Activated naive CD8-positive, alpha-beta T cell treated with anti-CD3 and anti-CD28 coated beads for 36 hours (primary cell): ENCODE measurements around the gene VWA5B2. TPM values are rescaled to one million over a fixed set of nuclear protein-coding genes. Genes with fewer than 3 reads are reported as not detected.

ENCODE experiments used
- DNase-seq: peaks from one replicate; pipeline ENCODE4 v3.0.0; 2021
- H3K27ac Mint-ChIP-seq: one replicate; pipeline ENCODE4 v1.8.0; 2022; ENCODE audit warnings: mild to moderate bottlenecking, moderate library complexity, mixed read lengths
- H3K27me3 Mint-ChIP-seq: one replicate; pipeline ENCODE4 v1.8.0; 2022; ENCODE audit warnings: mild to moderate bottlenecking, mixed read lengths
- H3K36me3 Mint-ChIP-seq: one replicate; pipeline ENCODE4 v1.8.0; 2021; ENCODE audit warnings: mild to moderate bottlenecking, mixed read lengths
- H3K4me1 Mint-ChIP-seq: one replicate; pipeline ENCODE4 v1.8.0; 2021; ENCODE audit warnings: mixed read lengths
- H3K4me3 Mint-ChIP-seq: one replicate; pipeline ENCODE4 v1.8.0; 2022; ENCODE audit warnings: mild to moderate bottlenecking, moderate library complexity, mixed read lengths
- H3K9me3 Mint-ChIP-seq: one replicate; pipeline ENCODE4 v1.8.0; 2022; ENCODE audit warnings: mixed read lengths
- total RNA-seq, 2 experiments: library from RNA; stranded (reverse); gene quantifications; one replicate each; pipeline ENCODE4 v1.2.3, GENCODE V29; 2021

VWA5B2 gene
- total RNA-seq, 2 experiments from 2014 or later = not detected

- Mint-ChIP-seq H3K36me3 (no peaks in the 10 kb centered on the region), H3K4me1 (no peaks in the 10 kb centered on the region)
Observed at GRCh38 chr3:184200825-184201224, 28.6 kb upstream of the VWA5B2 start.

DNA sequence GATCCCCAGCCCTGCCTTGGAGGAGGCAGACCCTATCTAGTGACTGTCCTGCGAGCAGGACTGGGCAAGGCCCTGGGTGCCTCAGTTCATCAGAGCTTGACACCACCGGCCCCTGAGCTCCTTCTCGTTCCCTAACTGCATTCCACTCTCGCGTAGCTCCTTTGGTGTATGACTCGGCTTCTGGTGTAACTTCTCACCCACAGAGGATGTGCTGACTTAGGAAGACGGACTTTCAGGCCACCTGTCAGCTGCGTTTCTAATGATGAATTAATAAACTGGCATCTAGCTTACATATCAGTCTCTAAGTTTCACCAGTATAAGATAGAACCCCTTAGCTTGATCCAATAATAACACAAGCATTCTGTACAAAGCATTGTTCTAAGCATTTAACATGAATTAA lies 25.9 kb upstream of the VWA5B2 start:
- no peak overlapping the region for H3K27ac Mint-ChIP-seq
- no peaks in the 10 kb centered on the region for H3K9me3 Mint-ChIP-seq
- H3K4me1 Mint-ChIP-seq = no peaks in the 10 kb centered on the region
- peaks cover 12% of the 10 kb centered on the region for H3K27me3 Mint-ChIP-seq
- H3K4me3 Mint-ChIP-seq = no peak overlapping the region
- DNase-seq = no peak
- no peaks in the 10 kb centered on the region for H3K36me3 Mint-ChIP-seq

More at GRCh38 chr3:184200825-184201224, 28.6 kb upstream of the VWA5B2 start:
- H3K27me3 Mint-ChIP-seq = no peaks in the 10 kb centered on the region
- no peaks in the 10 kb centered on the region for H3K9me3 Mint-ChIP-seq
- no peak overlapping the region for H3K27ac Mint-ChIP-seq
- DNase-seq = no peak
- H3K4me3 Mint-ChIP-seq = no peak overlapping the region

- H3K36me3 Mint-ChIP-seq = no peaks in the 10 kb centered on the region
- peaks cover 12% of the 10 kb centered on the region for H3K27me3 Mint-ChIP-seq
- H3K27ac Mint-ChIP-seq = no peak overlapping the region
- no peak for DNase-seq
- no peaks in the 10 kb centered on the region for H3K9me3 Mint-ChIP-seq
- H3K4me1 Mint-ChIP-seq = no peaks in the 10 kb centered on the region
- H3K4me3 Mint-ChIP-seq = no peak overlapping the region
Observed at GRCh38 chr3:184209146-184209923, 20.1 kb upstream of the VWA5B2 start.

- Mint-ChIP-seq H3K9me3 (no peaks in the 10 kb centered on the region), H3K36me3 (no peaks in the 10 kb centered on the region), H3K4me3 (no peak overlapping the region), H3K27ac (no peak overlapping the region), H3K27me3 (peaks cover 12% of the 10 kb centered on the region), H3K4me1 (no peaks in the 10 kb centered on the region)
- DNase-seq = no peak
Observed at GRCh38 chr3:184211297-184211696, 18.1 kb upstream of the VWA5B2 start.

DNA sequence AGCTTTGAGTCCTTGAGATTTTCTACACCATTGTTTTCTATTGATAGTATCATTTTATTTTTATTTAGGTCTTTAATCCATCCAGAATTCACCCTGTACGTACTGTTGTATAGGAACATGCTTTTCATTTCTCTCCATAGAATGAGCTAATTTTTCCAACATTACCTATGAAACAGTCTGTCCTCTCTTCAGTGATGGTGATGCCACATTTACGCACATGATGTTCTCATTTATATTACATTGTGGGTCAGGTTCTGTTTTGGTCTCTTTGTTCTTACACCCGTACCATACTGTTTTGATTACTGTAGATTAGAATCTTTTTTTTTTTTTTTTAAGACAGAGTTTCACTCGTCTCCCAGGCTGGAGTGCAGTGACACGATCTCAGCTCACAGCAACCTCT lies 17.7 kb upstream of the VWA5B2 start:
- Mint-ChIP-seq H3K9me3 (no peaks in the 10 kb centered on the region), H3K4me1 (no peaks in the 10 kb centered on the region), H3K36me3 (no peaks in the 10 kb centered on the region), H3K4me3 (no peak overlapping the region), H3K27ac (no peak overlapping the region), H3K27me3 (peaks cover 9% of the 10 kb centered on the region)
- no peak for DNase-seq

DNA sequence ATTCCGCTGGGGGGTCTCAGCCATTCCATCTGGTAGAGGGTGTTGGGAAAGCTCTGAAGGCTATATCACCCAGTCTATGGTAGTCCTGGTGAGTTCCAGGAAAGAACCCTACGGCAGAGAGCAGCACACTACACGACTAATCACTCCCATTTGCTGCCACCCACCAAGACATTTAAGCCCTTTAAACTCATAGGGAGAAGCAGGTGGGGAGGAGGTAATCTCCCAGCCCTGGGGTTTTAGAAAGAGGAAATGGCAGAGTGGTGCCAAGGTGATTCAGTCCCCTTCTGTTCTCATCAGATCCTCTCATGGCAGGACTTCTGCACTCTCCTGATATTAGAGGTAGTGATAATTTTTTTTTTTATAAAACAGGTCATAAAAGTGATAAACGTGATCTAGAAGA lies 10.6 kb upstream of the VWA5B2 start:
- no peak overlapping the region for H3K27ac Mint-ChIP-seq
- H3K4me3 Mint-ChIP-seq = no peak overlapping the region
- peaks cover 5% of the 10 kb centered on the region for H3K27me3 Mint-ChIP-seq
- DNase-seq = no peak
- no peaks in the 10 kb centered on the region for H3K4me1 Mint-ChIP-seq
- no peaks in the 10 kb centered on the region for H3K36me3 Mint-ChIP-seq
- H3K9me3 Mint-ChIP-seq = no peaks in the 10 kb centered on the region

GRCh38 chr3:184222521-184222920 lies 6.9 kb upstream of the VWA5B2 start:
- Mint-ChIP-seq H3K4me3 (no peak overlapping the region), H3K27ac (no peak overlapping the region), H3K27me3 (peaks cover 23% of the 10 kb centered on the region), H3K4me1 (no peaks in the 10 kb centered on the region), H3K9me3 (no peaks in the 10 kb centered on the region), H3K36me3 (no peaks in the 10 kb centered on the region)
- DNase-seq = no peak

DNA sequence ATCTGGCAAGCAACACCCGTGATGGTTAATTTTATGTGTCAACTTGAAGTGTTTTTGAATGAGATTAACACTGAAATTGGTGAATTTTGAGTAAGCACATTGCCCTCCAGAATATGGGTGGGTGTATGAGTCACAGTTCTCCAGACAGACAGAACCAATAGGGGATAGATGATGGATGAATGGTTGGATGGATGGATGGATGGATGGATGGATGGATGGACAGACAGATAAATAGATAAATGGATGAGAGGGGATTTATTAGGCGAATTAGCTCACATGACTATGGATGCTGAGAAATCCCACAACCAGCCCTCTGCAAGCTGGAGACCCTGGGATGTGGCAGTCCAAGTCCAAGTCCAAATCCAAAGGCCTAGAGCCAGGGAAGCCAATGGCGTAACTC lies 5.4 kb upstream of the VWA5B2 start:
- no peak overlapping the region for H3K27ac Mint-ChIP-seq
- H3K4me1 Mint-ChIP-seq = peaks cover 4% of the 10 kb centered on the region
- no peak overlapping the region for H3K4me3 Mint-ChIP-seq
- H3K36me3 Mint-ChIP-seq = no peaks in the 10 kb centered on the region
- peaks cover 37% of the 10 kb centered on the region for H3K27me3 Mint-ChIP-seq
- no peak for DNase-seq
- no peaks in the 10 kb centered on the region for H3K9me3 Mint-ChIP-seq

GRCh38 chr3:184227481-184227935 lies 1.9 kb upstream of the VWA5B2 start:
- Mint-ChIP-seq H3K4me1 (peaks cover 6% of the 10 kb centered on the region), H3K27me3 (peaks cover 58% of the 10 kb centered on the region)

DNA sequence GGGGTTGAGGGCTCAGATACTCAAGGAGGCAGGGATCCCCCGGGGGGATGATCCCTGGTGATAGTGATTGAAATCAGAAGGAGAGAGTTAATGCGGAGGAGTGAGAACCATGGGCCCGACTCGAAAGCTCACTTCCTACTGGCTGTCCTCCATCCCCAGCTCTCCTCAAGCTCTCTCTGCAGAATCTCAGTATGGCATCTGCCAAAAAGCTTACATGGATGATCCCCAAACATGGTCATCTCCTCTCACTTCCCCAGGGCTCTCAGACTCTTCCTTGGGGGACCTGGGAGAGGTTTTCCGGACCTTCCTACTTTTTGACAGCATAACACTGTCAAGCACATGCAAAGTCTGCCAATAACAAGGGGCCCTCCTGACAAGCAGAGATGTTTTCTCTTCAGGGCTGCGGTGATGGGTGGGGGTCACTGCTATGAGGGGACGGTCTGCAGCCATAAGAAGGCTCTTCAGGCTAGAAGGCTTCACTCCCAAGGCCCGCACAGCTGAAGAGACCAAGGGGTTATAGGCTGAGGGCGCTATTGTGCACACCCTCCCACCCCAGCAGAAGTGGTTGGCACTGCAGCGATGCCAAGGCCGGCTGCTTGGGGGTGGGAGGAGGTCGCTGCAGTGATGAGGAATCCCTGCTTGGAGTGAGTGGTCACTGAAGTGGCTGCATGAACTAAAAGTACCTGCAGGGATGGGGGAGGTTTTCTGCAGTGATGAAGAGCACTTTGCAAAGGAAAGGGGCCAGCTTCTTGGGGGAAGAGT lies 828 bp upstream of the VWA5B2 start:
- Mint-ChIP-seq H3K4me1 (peaks cover 6% of the 10 kb centered on the region), H3K36me3 (no peaks in the 10 kb centered on the region), H3K27ac (no peak overlapping the region), H3K27me3 (peaks cover 64% of the 10 kb centered on the region), H3K4me3 (peak overlapping the region; percentile 62), H3K9me3 (no peaks in the 10 kb centered on the region)
- DNase-seq = no peak

More at GRCh38 chr3:184227481-184227935, 1.9 kb upstream of the VWA5B2 start:
- no peaks in the 10 kb centered on the region for H3K9me3 Mint-ChIP-seq
- H3K36me3 Mint-ChIP-seq = no peaks in the 10 kb centered on the region
- DNase-seq = peak; percentile 53
- H3K4me3 Mint-ChIP-seq = no peak overlapping the region
- no peak overlapping the region for H3K27ac Mint-ChIP-seq

- H3K9me3 Mint-ChIP-seq = no peaks in the 10 kb centered on the region
- peaks cover 6% of the 10 kb centered on the region for H3K4me1 Mint-ChIP-seq
- no peaks in the 10 kb centered on the region for H3K36me3 Mint-ChIP-seq
- peaks cover 61% of the 10 kb centered on the region for H3K27me3 Mint-ChIP-seq
- H3K4me3 Mint-ChIP-seq = no peak overlapping the region
- DNase-seq = peak; percentile 18
- H3K27ac Mint-ChIP-seq = no peak overlapping the region
Observed at GRCh38 chr3:184230081-184230602, 757 bp downstream of the VWA5B2 start.

DNA sequence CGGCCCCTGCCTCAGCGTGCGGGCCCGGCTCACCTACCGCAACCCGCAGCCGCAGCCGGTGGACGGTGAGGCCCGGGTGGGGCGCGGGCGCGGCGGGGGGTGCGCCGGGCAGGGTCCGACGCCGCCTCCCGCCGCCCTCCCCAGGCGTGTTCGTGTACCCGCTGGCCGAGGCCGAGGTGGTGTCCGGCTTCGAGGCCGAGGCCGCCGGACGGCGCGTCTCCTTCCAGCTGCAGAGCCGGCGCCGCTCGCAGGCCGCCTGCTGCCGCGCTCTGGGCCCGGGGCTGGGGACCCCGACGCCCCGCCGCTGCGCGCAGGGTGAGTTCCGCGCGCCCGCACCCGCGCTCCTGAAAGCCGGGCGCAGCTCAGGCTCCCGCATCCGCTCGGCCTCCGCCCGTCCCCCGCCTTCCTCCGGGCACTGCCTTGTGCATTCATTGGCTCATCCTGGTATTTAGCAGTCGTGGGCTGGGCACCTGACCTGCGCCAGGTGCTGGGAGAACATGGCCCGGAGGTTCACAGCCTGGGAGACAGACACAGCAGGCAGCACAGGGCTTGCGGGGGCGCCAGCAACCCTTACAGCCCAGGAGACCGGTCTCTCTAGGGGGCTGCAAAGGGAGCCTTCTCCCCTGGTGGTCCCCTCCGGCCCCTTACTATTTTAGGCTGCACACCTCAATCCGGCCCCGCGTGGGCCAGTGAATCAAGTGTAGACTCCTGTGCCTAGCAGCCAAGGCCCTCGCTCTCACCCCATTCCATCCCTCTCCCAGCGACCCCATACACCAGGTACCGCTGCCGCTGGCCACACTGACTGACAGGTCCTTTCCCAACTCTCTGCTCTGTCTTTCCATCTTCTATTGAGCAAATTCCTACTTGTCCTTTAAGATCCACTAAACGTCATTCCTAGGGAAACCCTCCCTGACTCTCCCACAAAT lies 1.5 kb downstream of the VWA5B2 start:
- H3K4me1 Mint-ChIP-seq = peaks cover 6% of the 10 kb centered on the region
- H3K9me3 Mint-ChIP-seq = no peaks in the 10 kb centered on the region
- H3K27me3 Mint-ChIP-seq = peaks cover 57% of the 10 kb centered on the region
- peak overlapping the region; percentile 29 for H3K4me3 Mint-ChIP-seq
- DNase-seq = no peak
- no peaks in the 10 kb centered on the region for H3K36me3 Mint-ChIP-seq
- no peak overlapping the region for H3K27ac Mint-ChIP-seq

GRCh38 chr3:184231671-184232070 lies 2.3 kb downstream of the VWA5B2 start:
- Mint-ChIP-seq H3K9me3 (no peaks in the 10 kb centered on the region), H3K27me3 (peaks cover 49% of the 10 kb centered on the region), H3K27ac (no peak overlapping the region), H3K4me3 (peak overlapping the region; percentile 29), H3K4me1 (peaks cover 6% of the 10 kb centered on the region), H3K36me3 (no peaks in the 10 kb centered on the region)
- no peak for DNase-seq

GRCh38 chr3:184233127-184233843 lies 3.9 kb downstream of the VWA5B2 start:
- H3K27me3 Mint-ChIP-seq = peaks cover 38% of the 10 kb centered on the region
- H3K4me3 Mint-ChIP-seq = no peak overlapping the region
- peaks cover 6% of the 10 kb centered on the region for H3K4me1 Mint-ChIP-seq
- DNase-seq = no peak
- no peaks in the 10 kb centered on the region for H3K36me3 Mint-ChIP-seq
- H3K27ac Mint-ChIP-seq = no peak overlapping the region
- H3K9me3 Mint-ChIP-seq = no peaks in the 10 kb centered on the region
